GM23338 (cell line): ENCODE data around the gene NRP1. TPM values are rescaled to one million over a fixed set of nuclear protein-coding genes. Genes with fewer than 3 reads are reported as not detected.
"Not testable (repeated sequence)": the region's sequence is repeated elsewhere in the genome, so short reads cannot be mapped to it uniquely, and the experiment has no call there.

Experiments used
- ATAC-seq: fragments of 200-7000 bp; cut with Tn5 transposase; 3 replicates; pipeline ENCODE4 v1.9.1; 2020
- DNase-seq: peaks from one replicate; pipeline ENCODE4 v3.0.0-alpha.2; 2015; ENCODE audit warnings: low spot score
- H2AFZ ChIP-seq: fragments of 200-600 bp; sonication (generic); 2 replicates; pipeline ENCODE4 v1.8.0; 2016; ENCODE audit warnings: antibody characterized with exemption, mild to moderate bottlenecking, moderate library complexity
- H3F3A ChIP-seq: fragments of 200-600 bp; sonication (generic); replicated peaks from 2 replicates; pipeline ENCODE4 v1.8.0; 2017; ENCODE audit warnings: antibody characterized with exemption, mixed run types, low read depth
- H3K27ac ChIP-seq: fragments of 200-600 bp; sonication (generic); 2 replicates; pipeline ENCODE4 v1.6.1; 2016; ENCODE audit warnings: low read depth
- H3K27me3 ChIP-seq: fragments of 200-600 bp; sonication (generic); 2 replicates; pipeline ENCODE4 v1.8.0; 2016; ENCODE audit warnings: mild to moderate bottlenecking, mixed run types, moderate library complexity; ENCODE audit not compliant: insufficient read depth
- H3K36me3 ChIP-seq: fragments of 200-600 bp; sonication (generic); 2 replicates; pipeline ENCODE4 v1.8.0; 2016; ENCODE audit warnings: mild to moderate bottlenecking; ENCODE audit not compliant: insufficient read depth
- H3K4me1 ChIP-seq: fragments of 200-600 bp; sonication (generic); 2 replicates; pipeline ENCODE4 v1.8.0; 2016; ENCODE audit warnings: mild to moderate bottlenecking, moderate library complexity; ENCODE audit not compliant: insufficient read depth
- H3K4me2 ChIP-seq: fragments of 200-600 bp; sonication (generic); 2 replicates; pipeline ENCODE4 v1.7.1; 2017; ENCODE audit warnings: mixed run types
- H3K4me3 ChIP-seq: fragments of 200-600 bp; sonication (generic); 2 replicates; pipeline ENCODE4 v1.6.1; 2016; ENCODE audit warnings: mixed run types
- H3K79me2 ChIP-seq: fragments of 200-600 bp; sonication (generic); replicated peaks from 2 replicates; pipeline ENCODE4 v1.8.0; 2017; ENCODE audit warnings: mild to moderate bottlenecking; ENCODE audit not compliant: insufficient read depth
- H3K9me2 ChIP-seq: fragments of 200-600 bp; sonication (generic); 2 replicates; pipeline ENCODE4 v1.8.0; 2017; ENCODE audit not compliant: insufficient read depth
- H4K20me1 ChIP-seq: fragments of 200-600 bp; sonication (generic); replicated peaks from 2 replicates; pipeline ENCODE4 v1.8.0; 2017; ENCODE audit warnings: mild to moderate bottlenecking; ENCODE audit not compliant: insufficient read depth
- H3K27ac Mint-ChIP-seq: 2 replicates; pipeline ENCODE4 v1.8.0; 2020; ENCODE audit warnings: inconsistent platforms, mild to moderate bottlenecking, moderate library complexity, mixed read lengths
- H3K27me3 Mint-ChIP-seq: 3 replicates; pipeline ENCODE4 v1.8.0; 2022; ENCODE audit warnings: low read depth, mild to moderate bottlenecking, moderate library complexity, mixed read lengths, inconsistent platforms; ENCODE audit not compliant: insufficient read depth, poor library complexity
- H3K36me3 Mint-ChIP-seq: 3 replicates; pipeline ENCODE4 v1.8.0; 2021; ENCODE audit warnings: low read depth, mild to moderate bottlenecking, inconsistent platforms, moderate library complexity, mixed read lengths
- H3K4me1 Mint-ChIP-seq: 3 replicates; pipeline ENCODE4 v1.8.0; 2020; ENCODE audit warnings: mild to moderate bottlenecking, inconsistent platforms, mixed read lengths
- H3K4me3 Mint-ChIP-seq: 3 replicates; pipeline ENCODE4 v1.8.0; 2021; ENCODE audit warnings: moderate library complexity, mild to moderate bottlenecking, inconsistent platforms, mixed read lengths
- H3K9me3 Mint-ChIP-seq: 3 replicates; pipeline ENCODE4 v1.8.0; 2020; ENCODE audit warnings: moderate library complexity, mild to moderate bottlenecking, inconsistent platforms, mixed read lengths
- EZH2 ChIP-seq: fragments of 200-600 bp; sonication (generic); IDR thresholded peaks from one replicate; pipeline ENCODE4 v1.8.0; 2017; ENCODE audit warnings: antibody characterized with exemption, mild to moderate bottlenecking, low read depth; ENCODE audit not compliant: unreplicated experiment
- EZH2phosphoT487 ChIP-seq: fragments of 200-600 bp; sonication (generic); IDR thresholded peaks from one replicate; pipeline ENCODE4 v1.8.1; 2018; ENCODE audit warnings: antibody characterized with exemption; ENCODE audit not compliant: unreplicated experiment
- NANOG ChIP-seq: IDR thresholded peaks from 2 replicates; pipeline ENCODE4 v1.6.1; 2016; ENCODE audit warnings: antibody characterized with exemption, borderline replicate concordance
- polyA plus RNA-seq: library from polyadenylated mRNA; unstranded; fragments of >200 nt; fragmentation: Nextera tagmentation; extraction: Ambion mirVana; gene quantifications from 2 replicates; pipeline ENCODE4 v1.2.1, GENCODE V29; 2016
- total RNA-seq: library from RNA; depleted of rRNA; stranded (reverse); fragments of >200 nt; shearing (Covaris generic); gene quantifications from 2 replicates; pipeline ENCODE4 v1.2.3, GENCODE V29; 2014
- TF ChIP-seq, protein P1 (sequence below): IDR thresholded peaks from 2 replicates; pipeline ENCODE4 v1.6.1; 2016; ENCODE audit warnings: antibody characterized with exemption
- TF ChIP-seq, protein P2 (sequence below): fragments of 250-450 bp; sonication (Bioruptor Pico); IDR thresholded peaks from 2 replicates; pipeline ENCODE4 v1.5.0; 2020; ENCODE audit warnings: mild to moderate bottlenecking, moderate library complexity
- TF ChIP-seq, protein P3 (sequence below), 2 experiments: fragments of 200-600 bp in 1 of 2; sonication (generic) in 1 of 2; conservative IDR thresholded peaks; 2 replicates each; pipeline versions ENCODE4 v1.5.1 to v1.6.1; 2016 to 2017; ENCODE audit warnings: antibody characterized with exemption in 2 of 2, low read depth in 2 of 2, mild to moderate bottlenecking in 2 of 2, moderate library complexity in 1 of 2

NRP1 gene
- total and polyA plus RNA-seq, 2 experiments from 2014 or later = 2.9 to 3.5 TPM

DNA sequence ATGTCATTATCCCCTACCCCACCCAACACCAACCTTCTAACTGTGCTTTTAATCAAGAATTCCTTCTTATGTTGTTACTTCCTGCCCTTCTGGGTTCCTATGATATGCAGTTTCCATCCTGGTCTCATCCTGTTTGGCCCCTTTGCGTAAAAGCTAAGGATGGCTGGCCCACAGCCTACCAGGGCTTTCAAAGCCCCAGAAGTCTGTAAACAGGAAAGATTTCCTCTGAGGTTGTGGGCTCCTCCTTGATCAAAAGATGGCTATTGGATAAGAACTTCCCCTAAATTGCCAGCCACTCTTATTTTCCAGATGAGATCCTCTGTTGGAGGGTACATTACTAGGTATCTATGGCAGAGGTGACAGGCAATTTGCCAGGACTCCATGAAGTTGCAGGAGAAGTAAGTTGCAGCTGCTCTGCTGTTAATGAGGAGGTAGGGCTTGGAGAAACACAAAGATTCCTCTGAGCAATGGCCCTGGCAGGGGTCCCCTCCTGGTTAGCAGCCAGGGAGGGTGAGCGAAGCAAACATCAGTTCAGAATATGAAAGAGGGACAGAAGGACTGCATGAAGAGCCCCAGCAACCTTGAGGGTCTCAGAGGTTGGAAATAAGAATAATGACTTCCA lies 32.1 kb downstream of the NRP1 start (continued):
- TF ChIP-seq, protein P1, sequence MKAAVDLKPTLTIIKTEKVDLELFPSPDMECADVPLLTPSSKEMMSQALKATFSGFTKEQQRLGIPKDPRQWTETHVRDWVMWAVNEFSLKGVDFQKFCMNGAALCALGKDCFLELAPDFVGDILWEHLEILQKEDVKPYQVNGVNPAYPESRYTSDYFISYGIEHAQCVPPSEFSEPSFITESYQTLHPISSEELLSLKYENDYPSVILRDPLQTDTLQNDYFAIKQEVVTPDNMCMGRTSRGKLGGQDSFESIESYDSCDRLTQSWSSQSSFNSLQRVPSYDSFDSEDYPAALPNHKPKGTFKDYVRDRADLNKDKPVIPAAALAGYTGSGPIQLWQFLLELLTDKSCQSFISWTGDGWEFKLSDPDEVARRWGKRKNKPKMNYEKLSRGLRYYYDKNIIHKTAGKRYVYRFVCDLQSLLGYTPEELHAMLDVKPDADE = no peak
- TF ChIP-seq, protein P2, sequence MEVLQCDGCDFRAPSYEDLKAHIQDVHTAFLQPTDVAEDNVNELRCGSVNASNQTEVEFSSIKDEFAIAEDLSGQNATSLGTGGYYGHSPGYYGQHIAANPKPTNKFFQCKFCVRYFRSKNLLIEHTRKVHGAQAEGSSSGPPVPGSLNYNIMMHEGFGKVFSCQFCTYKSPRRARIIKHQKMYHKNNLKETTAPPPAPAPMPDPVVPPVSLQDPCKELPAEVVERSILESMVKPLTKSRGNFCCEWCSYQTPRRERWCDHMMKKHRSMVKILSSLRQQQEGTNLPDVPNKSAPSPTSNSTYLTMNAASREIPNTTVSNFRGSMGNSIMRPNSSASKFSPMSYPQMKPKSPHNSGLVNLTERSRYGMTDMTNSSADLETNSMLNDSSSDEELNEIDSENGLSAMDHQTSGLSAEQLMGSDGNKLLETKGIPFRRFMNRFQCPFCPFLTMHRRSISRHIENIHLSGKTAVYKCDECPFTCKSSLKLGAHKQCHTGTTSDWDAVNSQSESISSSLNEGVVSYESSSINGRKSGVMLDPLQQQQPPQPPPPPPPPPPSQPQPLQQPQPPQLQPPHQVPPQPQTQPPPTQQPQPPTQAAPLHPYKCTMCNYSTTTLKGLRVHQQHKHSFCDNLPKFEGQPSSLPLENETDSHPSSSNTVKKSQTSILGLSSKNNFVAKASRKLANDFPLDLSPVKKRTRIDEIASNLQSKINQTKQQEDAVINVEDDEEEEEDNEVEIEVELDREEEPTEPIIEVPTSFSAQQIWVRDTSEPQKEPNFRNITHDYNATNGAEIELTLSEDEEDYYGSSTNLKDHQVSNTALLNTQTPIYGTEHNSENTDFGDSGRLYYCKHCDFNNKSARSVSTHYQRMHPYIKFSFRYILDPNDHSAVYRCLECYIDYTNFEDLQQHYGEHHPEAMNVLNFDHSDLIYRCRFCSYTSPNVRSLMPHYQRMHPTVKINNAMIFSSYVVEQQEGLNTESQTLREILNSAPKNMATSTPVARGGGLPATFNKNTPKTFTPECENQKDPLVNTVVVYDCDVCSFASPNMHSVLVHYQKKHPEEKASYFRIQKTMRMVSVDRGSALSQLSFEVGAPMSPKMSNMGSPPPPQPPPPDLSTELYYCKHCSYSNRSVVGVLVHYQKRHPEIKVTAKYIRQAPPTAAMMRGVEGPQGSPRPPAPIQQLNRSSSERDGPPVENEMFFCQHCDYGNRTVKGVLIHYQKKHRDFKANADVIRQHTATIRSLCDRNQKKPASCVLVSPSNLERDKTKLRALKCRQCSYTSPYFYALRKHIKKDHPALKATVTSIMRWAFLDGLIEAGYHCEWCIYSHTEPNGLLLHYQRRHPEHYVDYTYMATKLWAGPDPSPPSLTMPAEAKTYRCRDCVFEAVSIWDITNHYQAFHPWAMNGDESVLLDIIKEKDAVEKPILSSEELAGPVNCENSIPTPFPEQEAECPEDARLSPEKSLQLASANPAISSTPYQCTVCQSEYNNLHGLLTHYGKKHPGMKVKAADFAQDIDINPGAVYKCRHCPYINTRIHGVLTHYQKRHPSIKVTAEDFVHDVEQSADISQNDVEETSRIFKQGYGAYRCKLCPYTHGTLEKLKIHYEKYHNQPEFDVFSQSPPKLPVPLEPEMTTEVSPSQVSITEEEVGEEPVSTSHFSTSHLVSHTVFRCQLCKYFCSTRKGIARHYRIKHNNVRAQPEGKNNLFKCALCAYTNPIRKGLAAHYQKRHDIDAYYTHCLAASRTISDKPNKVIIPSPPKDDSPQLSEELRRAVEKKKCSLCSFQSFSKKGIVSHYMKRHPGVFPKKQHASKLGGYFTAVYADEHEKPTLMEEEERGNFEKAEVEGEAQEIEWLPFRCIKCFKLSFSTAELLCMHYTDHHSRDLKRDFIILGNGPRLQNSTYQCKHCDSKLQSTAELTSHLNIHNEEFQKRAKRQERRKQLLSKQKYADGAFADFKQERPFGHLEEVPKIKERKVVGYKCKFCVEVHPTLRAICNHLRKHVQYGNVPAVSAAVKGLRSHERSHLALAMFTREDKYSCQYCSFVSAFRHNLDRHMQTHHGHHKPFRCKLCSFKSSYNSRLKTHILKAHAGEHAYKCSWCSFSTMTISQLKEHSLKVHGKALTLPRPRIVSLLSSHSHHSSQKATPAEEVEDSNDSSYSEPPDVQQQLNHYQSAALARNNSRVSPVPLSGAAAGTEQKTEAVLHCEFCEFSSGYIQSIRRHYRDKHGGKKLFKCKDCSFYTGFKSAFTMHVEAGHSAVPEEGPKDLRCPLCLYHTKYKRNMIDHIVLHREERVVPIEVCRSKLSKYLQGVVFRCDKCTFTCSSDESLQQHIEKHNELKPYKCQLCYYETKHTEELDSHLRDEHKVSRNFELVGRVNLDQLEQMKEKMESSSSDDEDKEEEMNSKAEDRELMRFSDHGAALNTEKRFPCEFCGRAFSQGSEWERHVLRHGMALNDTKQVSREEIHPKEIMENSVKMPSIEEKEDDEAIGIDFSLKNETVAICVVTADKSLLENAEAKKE (CRISPR knock-in tag) = no peak

DNA sequence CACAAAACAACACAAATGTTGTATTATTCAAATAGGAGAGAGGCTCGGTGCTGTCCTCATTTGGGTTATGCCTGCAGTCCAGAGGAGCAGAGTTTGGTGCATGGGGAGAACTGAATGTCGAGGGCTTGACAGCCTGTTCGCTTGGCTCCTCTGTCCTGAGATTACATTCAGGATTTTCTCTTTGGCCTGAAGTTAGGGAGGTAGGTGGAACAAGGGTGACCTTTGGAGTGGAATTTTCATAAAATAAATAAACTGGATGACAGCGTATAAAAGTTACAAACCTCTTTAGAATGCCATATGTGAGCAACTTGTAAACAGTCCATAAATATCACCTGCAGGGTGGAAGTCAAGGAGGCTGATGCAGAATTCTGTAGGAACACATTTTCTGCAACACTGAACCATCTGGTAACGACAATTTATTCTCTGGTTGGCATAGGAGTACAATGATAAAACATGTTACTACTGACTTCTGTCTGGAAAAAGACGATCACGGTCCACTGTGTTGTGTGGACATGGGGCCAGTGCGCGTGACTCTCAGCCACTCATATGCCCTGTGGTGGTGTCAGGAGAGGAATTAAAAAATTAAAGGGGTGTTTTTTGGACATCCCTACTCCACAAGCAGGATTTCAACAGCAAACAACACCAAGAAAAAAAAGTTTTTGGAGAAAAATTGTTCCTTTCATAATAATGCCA lies 33.2 kb downstream of the NRP1 start:
- Mint-ChIP-seq H3K27me3 (peaks cover 6% of the 10 kb centered on the region), H3K36me3 (no peaks in the 10 kb centered on the region), H3K4me3 (no peak overlapping the region), H3K4me1 (peaks cover 5% of the 10 kb centered on the region), H3K9me3 (no peaks in the 10 kb centered on the region), H3K27ac (no peak overlapping the region)
- Histone ChIP-seq H2AFZ (no peak overlapping the region), H3K9me2 (peaks cover 5% of the 10 kb centered on the region; the same call in 1 of the 2 replicates), H3K4me2 (no peak overlapping the region), H3K4me1 (no peaks in the 10 kb centered on the region), H3K27ac (no peak overlapping the region), H3K27me3 (no peaks in the 10 kb centered on the region), H4K20me1 (no peaks in the 10 kb centered on the region), H3F3A (no peaks in the 10 kb centered on the region), H3K4me3 (no peak overlapping the region), H3K36me3 (no peaks in the 10 kb centered on the region), H3K79me2 (no peaks in the 10 kb centered on the region)
- no peak for DNase-seq
- ATAC-seq = no peak
- TF ChIP-seq, protein P3, sequence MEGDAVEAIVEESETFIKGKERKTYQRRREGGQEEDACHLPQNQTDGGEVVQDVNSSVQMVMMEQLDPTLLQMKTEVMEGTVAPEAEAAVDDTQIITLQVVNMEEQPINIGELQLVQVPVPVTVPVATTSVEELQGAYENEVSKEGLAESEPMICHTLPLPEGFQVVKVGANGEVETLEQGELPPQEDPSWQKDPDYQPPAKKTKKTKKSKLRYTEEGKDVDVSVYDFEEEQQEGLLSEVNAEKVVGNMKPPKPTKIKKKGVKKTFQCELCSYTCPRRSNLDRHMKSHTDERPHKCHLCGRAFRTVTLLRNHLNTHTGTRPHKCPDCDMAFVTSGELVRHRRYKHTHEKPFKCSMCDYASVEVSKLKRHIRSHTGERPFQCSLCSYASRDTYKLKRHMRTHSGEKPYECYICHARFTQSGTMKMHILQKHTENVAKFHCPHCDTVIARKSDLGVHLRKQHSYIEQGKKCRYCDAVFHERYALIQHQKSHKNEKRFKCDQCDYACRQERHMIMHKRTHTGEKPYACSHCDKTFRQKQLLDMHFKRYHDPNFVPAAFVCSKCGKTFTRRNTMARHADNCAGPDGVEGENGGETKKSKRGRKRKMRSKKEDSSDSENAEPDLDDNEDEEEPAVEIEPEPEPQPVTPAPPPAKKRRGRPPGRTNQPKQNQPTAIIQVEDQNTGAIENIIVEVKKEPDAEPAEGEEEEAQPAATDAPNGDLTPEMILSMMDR (conservative IDR thresholded peaks at IDR 0.05; ENCODE audit: low read depth in 2 of 2) = no peak
- TF ChIP-seq EZH2phosphoT487 (no peak), NANOG (no peak), EZH2 (no peak)

DNA sequence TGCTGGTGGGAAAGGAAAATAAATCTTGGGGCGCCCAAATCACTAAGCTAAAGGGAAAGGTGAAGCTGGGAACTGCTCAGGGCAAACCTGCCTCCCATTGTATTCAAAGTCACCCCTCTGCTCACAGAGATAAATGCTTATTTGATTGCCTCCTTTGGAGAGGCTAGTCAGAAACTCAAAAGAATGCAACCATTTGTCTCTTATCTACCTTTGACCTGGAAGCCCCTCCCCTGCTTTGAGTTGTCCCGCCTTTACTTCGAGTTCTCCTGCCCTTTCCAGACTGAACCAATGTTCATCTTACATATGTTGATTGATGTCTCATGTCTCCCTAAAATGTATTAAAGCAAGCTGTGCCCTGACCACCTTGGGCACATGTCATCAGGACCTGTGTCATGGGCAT lies 33.9 kb downstream of the NRP1 start:
- H3K4me2 ChIP-seq, H3K4me1 ChIP-seq, H3K36me3 Mint-ChIP-seq, H3K4me1 Mint-ChIP-seq, H3K4me3 ChIP-seq, H3K4me3 Mint-ChIP-seq, H3F3A ChIP-seq, H3K27me3 Mint-ChIP-seq, H3K79me2 ChIP-seq, H3K27ac Mint-ChIP-seq, H3K9me3 Mint-ChIP-seq, H3K27ac ChIP-seq, H3K36me3 ChIP-seq, H3K9me2 ChIP-seq, H2AFZ ChIP-seq, H4K20me1 ChIP-seq, ATAC-seq, H3K27me3 ChIP-seq, DNase-seq: not testable (repeated sequence)
